Inferior parietal cortex (tissue), 1 donor: ENCODE data around the gene ZNF521.

ENCODE experiments used
- DNase-seq: peaks from one replicate; pipeline ENCODE4 v3.0.0-alpha.2; 2016; ENCODE audit errors: extremely low spot score

Gene ZNF521

DNA sequence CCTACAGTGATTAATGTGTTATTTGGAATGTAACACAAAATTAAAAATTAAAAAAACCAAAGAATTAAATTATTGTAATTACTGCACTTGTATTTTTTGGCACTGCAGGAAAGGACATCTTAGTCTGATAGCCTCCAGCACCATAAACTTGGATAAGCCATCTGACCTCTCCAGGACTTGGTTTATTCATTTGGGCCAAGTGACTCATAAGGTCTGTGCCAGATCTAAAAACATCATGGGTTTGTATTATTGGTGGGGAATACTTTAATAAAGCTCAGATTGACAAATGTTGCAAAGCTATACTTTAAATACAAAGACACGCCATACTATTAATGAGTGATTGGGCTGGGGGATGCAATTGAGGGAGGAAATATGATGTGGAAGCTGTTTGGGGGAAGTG, 225.2 kb downstream of the ZNF521 start:
- no peak for DNase-seq

DNA sequence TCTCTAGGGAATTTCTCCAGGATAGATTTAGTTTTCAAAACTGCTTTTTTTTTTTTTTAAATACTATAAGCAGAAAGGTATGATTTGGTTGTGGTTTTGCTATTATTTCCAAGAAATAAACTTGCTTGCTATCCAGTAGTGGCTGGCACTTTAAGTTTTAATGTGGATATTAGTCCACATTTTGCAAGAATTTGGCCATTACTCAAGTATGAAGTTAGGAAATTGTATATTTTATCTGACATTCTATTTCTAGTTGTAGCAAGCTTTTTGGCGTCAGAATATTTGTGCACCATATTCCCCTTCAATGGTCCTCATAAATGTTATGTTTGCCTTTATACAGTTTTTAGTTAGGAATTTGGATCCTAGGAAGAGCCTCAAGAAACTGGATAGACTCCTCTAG, 226.3 kb downstream of the ZNF521 start:
- no peak for DNase-seq

DNA sequence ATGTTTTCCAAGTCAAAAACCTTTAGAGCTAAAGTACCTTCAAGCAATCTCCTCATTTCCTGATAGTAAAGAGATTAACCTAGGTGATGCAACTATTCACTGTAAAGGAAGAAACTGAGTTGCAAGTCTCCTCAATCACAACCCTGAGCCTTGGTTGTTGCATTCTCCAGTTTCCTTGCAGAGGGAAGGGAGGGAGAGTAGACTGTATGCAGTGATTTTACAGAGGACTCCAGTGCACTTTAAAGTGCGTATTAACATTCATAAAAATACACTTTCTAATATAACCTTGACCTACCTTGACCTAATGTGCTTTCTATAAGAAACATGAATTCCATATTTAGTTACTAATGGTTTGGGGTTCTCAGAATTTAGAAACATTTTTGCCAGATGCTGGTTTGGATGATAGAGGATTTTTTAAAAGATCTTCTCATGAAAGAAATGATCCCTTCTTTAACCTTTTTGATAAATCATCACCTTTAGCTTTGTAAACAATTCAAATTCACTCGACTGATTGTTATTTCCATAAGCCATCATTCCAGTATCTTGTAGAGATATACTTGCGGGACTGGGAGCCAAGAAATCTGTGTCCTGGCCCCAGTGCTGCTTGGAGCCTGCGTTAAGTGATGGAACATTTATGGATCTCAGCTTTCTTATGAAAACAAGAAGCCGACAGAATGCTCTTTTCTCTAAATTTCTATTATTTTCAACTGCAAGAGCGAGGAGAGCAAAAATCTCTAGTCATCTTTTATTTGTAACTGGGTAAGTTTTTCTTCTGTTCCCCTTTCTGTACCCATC, 228.3 kb downstream of the ZNF521 start:
- no peak for DNase-seq

GRCh38 chr18:25121442-25121841, 230.5 kb downstream of the ZNF521 start:
- no peak for DNase-seq

GRCh38 chr18:25113566-25113965, 238.4 kb downstream of the ZNF521 start:
- no peak for DNase-seq

- no peak for DNase-seq
These were observed 239.0 kb downstream of the ZNF521 start for GRCh38 chr18:25112821-25113434.

DNA sequence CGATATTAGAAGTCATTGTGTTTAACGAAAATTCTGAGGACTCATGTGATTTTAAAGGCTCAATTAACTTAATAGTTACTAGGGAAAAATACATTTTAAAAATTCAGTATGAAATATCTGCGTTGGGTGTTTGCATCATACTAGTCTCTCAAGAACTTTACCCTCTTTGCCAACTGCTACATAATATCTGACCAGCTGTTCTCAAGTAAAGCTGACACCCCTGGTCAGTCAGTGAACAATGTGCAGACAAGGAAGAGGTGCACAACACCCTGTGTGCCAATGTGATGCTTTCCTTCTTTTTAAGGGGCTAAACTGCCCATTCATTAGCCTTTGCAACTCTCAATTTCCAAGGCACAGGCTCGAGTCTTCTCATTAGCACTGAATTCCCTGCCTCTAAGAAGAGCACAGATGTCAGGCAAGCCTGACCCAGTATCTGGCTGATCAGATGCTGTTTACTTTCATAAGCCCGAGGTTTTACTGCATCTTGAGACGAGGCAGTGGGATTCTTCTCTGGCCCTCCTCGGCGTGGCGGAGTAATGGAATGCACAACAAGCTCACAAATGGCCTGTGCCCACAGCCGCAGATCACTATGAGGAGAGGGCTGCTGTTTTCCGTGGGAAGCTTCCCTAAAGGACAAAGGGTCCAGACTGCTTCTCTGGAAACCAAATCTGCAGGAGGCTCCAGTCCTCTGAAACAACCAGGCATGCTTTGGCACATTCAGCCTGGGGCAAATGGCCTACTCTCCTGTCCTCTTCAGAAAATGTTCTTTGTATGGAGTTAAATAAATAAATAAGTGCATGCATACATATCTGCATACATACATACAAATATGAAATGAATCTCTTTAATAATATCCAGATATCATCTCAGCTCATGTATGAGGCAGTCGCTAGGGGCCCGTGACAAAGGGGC, 240.3 kb downstream of the ZNF521 start:
- DNase-seq: no peak

DNA sequence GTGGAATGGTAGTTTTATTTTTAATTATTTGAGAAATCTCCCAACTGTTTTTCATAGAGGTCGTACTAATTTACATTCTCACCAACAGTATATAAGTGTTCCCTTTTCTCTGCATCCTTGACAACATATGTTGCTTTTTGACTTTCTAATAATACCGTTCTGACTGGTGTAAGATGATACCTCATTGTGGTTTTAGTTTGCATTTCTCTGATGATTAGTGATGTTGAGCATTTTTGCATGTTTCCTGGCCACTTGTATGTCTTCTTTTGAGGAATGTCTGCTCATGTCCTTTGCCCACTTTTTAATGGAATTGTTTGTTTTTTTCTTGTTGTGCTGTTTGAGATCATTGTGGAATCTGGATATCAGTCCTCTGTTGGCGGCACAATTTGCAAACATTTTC, 242.5 kb downstream of the ZNF521 start:
- no peak for DNase-seq

DNA sequence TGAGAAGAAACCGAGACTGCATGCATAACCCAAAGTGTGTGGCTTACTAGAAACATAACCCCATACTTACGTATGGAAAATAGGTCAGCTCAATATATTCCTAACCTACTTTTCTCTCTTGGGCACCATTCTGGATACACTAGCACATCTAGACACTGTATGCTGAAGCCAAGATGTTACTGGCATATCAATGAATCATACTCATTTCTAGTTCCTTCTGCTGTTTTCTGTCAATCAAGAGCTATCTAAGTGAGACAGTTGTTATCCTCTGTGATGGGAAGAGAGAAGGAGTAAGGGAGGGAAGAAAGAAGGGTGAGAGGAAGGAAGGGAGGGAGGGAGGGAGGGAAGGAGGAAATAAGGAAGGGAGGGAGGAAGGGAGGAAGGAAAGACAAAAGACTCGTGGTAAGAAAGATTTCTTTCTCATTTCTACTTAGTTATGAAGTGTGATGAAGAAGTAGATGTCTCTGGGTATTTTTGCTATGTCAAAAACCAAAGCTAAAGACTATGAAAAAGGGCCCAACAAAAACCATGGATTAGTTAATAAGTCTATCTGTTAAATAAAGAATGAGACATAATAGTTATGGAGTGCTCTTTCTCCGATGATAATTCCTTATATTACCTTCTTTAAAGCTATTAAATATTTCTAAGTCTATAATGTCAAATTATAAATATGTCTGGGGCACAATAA, 248.4 kb downstream of the ZNF521 start:
- no peak for DNase-seq

- DNase-seq: no peak
These were observed 249.3 kb downstream of the ZNF521 start for GRCh38 chr18:25102662-25103061.

GRCh38 chr18:25100418-25100817, 251.5 kb downstream of the ZNF521 start:
- DNase-seq: no peak

DNA sequence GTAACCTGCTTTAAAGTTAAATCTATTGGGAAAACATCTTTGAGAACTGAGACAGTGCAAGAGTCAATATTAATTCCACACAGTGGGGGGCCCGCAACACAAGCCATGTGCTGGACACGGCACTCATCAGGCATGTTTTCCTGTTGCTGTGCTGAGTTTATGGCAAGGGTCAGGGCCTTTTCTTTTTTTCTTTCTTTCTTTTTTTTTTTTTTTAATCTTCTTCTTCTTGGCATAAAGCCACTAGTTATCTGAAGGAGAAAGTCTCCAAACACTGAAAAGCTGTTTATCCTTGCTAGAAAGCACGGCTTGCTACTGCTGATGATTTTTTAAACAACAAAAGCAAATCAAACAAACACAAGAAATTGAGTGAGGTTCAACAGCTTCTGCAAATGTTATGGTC, 252.1 kb downstream of the ZNF521 start:
- DNase-seq: no peak

GRCh38 chr18:25097569-25098056, 254.4 kb downstream of the ZNF521 start:
- DNase-seq: no peak

- DNase-seq: no peak
These were observed 254.9 kb downstream of the ZNF521 start for GRCh38 chr18:25097057-25097456.

GRCh38 chr18:25093141-25093540, 258.8 kb downstream of the ZNF521 start:
- no peak for DNase-seq

DNA sequence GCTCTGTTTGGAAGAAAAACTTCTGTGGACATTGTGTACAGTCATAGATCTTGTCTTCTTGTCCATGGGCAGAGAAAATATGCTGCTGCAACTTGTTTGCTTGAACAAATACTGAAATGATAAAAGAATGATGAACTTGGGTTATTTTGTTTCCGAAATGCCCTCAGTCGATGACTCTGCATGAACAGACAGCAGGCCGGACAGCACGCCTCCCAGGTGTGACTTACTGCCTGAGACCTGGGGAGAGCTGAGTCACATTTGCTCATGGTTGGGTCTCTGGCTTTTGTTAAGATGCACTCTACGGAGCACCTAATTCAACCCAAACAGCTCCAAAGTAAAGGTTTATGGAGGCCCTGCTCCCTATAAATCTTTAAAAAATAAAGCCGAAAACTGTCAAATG, 262.5 kb downstream of the ZNF521 start:
- DNase-seq: no peak

GRCh38 chr18:25086876-25087275, 265.1 kb downstream of the ZNF521 start:
- DNase-seq: no peak

DNA sequence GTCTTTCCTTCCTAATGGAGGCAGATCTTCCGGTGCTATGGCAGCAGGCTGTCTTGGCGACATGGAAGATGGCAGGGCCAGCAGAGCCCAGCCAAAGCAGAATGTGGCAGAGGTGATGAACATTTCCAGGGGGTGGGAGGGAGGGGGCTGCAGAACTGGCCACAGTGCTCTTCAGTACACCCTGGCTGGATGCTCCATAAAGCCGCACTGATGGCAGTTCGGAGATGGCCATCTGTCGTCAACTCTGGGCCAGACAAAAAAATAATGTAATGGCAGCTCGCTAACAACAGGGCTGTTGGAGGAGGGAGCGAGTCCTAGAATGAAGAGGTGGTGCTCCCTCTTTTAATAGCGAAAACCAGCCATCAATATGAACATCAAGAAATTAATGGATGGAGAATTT, 271.0 kb downstream of the ZNF521 start:
- no peak for DNase-seq

DNA sequence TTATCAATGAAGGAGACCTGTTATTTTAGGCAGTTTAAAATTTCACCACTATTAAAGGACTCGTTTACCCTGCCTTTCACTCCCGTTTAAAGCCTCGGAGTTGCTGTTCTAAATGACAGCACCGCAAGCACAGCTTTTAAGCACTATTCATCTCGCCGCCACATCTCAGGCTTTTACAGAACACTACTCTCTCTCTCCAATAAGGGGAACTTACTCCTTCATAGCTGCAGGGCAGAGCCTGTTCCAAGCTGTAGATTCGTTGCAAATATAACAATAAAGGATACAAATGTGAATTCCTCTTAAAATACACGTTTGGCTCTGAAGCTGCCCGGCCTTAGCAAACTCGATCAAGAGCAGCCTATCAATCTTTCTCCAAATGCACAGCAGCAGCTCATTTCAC, 271.8 kb downstream of the ZNF521 start:
- DNase-seq: no peak

GRCh38 chr18:25077944-25078723, 273.8 kb downstream of the ZNF521 start:
- DNase-seq: no peak
